GM21367 (cell line): Measurements from ENCODE around the gene OTUD6A.

ENCODE experiments used
- ATAC-seq: cut with Tn5 transposase; IDR thresholded peaks from one replicate; pipeline ENCODE4 v1.9.1; 2021; ENCODE audit not compliant: unreplicated experiment

OTUD6A gene, protein sequence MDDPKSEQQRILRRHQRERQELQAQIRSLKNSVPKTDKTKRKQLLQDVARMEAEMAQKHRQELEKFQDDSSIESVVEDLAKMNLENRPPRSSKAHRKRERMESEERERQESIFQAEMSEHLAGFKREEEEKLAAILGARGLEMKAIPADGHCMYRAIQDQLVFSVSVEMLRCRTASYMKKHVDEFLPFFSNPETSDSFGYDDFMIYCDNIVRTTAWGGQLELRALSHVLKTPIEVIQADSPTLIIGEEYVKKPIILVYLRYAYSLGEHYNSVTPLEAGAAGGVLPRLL

DNA sequence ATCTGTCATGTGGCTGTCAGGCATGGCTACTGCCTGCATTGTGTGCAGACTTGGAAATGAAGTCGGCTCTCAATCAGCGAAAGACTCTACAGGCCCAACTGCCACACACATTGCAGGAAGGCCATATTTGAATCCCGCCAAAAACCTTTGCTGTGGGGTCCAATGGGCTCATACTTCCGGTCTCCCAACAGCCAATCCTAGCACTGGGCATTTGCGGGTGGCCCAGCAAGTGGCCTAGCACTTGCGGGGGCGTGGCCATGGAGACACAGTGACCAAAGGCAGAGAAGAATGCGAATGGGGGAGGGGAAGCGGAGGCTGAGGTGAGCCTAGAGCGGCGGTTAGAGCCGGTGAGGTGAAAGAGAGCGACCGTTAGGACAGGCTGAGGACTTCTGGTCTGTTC lies at the start of gene OTUD6A:
TSS of gene OTUD6A (plus strand) at position 382 of the 400 bp plus-strand sequence. CDS start 68 bp downstream, outside the sequence.
- no peak for ATAC-seq

DNA sequence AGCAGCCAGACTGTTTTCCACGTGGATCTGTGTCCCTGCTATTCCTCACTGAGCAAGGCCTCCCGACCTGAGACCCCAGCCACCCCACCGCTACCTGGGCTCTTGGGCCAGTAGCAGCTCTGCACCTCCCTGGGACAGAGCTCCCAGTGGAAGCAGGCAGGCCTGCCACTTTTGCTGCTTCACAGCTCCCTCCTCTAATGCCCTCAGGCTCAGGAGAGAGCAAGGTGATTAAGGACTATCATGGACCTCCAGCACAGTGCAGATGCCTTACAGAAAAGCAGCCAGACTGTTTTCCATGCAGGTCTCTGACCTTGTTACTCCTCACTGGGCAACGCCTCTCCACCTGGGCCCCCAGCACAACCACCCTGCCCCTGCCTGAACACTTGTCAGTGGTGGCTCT lies 49.5 kb upstream of the OTUD6A start:
- ATAC-seq = no peak

DNA sequence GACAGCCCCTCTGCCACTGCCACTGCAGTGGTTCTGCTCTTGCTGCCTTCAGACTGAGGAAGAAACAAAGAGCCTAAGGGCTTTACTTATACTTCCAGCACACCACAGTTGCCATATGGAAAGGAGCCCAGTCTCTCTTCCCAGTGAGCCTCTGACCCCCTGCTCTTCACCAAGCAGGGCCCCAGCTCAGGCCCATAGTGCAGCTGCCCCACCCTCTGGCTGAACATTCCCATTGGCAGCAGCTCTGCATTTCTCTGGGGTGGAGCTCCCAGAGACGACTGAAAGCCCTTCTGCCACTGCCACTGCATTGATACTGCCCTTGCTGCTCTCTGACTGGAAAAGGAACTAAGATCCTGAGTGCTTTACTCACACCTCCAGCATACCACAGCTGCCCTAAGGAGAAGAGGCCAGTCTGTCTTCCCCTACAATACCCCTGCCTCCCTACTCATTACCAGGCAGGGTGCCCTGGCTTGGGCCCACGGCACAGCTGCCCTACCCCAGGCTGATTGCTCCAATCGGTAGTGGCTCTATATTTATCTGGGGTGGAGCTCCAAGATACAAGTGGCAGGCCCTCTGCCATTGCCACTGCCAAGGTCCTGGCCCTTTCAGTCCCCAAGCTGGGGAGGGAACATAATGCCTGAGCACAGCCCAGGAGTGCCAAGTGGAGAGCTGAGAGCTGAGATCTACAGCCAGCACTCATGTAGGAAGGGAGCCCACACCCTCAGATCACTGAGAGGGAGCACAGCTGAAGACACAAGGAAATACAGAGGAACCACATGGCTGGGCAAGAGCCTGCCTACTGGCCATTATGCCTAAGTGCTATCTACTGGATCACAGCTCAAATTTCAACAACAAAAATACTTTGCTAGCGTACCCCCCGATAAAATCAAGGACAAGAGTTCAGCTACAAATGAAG lies 48.5 kb upstream of the OTUD6A start:
- ATAC-seq = no peak

DNA sequence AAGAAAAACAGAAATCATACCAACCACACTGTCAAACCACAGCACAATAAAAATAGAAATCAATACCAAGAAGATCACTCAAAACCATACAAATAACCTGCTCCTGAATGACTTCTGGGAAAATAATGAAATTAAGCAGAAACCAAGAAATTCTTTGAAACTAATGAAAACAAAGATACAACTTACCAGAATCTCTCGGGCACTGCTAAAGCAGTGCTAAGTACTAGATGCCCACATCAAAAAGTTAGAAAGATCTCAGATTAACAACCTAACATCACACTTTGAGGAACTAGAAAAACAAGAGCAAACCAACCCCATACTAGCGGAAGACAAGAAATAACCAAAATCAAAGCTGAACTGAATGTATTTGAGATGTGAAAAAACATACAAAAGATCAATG lies 45.7 kb upstream of the OTUD6A start:
- no peak for ATAC-seq

DNA sequence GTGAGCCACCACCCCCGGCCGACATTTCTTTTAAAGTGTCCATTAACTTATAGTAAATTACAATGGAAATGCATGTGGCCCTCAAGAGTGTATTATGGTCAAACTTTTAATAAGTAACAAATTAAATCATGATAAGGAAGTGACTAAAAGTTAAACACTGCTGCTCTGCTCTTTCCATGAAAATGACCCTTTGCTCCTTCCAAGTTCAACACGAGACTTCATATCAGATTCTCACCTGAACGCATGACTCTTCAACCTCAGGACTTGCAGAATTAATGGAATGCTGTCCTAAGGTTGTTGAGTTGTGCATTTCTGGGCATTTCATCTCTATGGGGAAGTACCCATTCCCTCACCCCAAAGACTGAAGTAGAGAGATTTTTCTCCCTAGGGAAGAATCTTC lies 39.6 kb upstream of the OTUD6A start:
- ATAC-seq = no peak

DNA sequence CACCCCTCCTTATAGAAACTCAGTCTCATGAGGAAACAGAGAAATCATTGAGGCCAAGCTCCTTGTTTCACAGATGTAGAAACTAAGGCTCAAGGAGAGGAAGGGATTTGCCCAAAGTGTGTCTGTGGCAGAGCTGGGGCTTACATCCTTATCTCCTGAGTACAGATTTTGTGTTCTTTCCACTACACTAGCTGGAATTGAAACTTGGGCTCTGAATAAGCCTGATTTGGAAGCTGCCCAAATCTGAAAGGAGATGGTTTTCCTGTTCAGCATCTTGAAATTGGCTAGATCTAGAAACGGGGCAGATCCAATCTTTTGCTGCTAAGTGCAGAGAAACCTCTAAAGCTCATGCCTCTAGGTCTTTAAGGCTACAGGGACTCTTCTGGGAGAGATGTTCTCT lies 36.8 kb upstream of the OTUD6A start:
- ATAC-seq = no peak

DNA sequence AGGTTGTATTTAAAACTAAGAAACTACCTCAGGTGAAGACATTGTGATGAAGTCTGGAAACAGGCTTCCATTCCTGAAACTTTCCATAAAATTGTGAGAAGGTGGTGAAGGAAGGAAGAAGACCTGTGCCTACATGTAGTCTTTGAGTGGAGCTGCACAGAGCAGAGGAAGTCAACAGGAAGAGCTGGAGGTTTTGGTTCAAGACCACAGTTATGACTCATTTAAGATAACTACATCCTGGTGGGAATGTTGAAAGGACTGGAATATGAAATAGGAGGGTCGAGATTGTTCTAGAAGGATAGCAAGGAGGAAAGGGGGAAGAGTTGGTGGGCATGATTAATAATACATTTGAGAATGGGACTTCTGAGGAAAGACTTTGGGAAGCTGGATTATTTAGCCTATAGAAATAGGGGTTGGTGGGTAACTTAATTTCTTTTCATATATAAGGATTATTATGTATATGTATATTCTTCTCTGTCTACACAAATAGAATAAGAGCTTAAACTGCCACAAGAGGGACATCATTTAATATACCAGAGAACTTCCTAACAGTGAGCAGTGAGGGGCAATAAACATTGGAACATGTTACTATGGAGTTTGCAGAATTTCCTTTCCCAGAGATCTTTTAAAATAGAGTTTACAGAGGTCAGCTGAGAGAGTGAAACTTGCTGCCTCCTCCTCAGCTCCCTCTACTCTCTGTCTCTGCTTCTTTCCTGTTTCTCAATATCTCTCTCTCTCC lies 36.0 kb upstream of the OTUD6A start:
- no peak for ATAC-seq

DNA sequence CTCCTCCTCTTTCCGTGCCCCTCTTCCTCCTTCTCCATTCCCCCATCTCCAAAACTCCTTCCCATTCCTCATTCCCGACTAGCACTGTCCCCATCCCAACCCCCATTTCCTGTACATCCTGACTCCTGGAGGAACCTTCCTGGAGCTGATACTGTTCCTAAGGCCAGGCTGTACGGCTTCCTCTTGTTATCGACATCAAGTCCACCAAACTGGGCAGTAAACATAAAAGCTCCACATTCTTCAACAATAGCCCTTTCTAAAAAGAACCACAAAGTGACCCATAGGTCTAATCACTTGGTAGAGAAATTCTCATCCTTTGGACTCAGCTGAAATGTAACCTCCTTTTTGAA lies 35.4 kb upstream of the OTUD6A start:
- no peak for ATAC-seq

DNA sequence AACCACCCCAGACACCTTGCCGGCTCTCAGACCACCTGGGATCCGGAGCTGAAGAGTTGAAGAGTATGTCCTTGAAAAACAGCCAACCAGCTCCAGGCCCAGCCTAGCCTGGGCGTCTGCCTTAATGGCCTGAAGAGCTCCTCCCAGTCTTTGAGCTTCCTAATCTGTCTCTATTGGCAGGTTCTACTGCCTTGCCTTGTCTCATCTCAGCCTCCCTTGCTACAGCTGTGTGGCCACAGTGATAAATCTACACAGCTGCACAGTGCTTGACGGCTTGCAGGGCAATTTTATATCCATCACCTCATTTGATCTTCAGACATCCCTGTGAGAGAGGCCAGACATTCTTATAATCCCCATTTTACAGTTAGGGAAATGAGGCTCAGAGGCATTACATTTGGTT lies 32.4 kb upstream of the OTUD6A start:
- no peak for ATAC-seq

DNA sequence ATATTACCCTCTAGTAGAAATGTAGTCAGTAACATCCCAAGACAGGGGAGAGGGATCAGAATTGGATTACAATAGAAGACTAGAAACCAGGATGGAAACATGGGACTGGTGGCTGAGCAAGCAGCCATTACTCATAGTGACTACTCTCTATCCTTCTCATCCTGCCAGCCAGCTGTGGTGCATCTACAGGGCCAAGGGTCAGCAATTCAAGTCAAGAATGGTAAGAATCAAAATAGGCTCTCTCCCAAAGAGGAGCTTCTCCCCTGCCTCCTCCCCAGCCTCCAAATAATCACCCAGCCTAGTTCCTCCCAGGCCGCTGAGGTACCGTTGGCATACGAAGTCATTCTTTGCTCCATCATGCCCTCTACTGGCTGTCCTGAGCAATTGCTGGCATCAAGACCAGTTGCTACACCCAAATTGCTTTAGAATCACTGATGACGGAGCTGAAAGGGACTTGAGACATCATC lies 31.9 kb upstream of the OTUD6A start:
- no peak for ATAC-seq

DNA sequence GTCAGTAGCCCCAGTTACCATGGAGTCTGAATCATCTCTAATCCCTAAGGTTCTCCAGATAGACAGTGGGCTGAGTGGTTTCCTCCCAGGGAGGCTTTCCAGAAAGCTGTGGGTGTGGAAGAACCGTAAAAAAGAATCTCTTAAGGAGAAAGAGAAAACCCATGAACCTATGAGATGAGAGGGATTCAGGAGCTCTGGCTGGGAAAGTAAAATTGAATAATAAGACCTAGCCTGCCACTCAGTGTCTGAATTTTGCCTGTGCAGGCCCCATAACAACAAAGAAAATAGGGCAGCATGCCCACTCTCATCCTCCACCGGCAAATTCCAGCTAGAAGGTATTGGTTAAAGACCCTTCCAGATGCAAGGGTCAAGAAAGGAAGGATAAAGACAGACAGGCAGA lies 29.5 kb upstream of the OTUD6A start:
- ATAC-seq = no peak

DNA sequence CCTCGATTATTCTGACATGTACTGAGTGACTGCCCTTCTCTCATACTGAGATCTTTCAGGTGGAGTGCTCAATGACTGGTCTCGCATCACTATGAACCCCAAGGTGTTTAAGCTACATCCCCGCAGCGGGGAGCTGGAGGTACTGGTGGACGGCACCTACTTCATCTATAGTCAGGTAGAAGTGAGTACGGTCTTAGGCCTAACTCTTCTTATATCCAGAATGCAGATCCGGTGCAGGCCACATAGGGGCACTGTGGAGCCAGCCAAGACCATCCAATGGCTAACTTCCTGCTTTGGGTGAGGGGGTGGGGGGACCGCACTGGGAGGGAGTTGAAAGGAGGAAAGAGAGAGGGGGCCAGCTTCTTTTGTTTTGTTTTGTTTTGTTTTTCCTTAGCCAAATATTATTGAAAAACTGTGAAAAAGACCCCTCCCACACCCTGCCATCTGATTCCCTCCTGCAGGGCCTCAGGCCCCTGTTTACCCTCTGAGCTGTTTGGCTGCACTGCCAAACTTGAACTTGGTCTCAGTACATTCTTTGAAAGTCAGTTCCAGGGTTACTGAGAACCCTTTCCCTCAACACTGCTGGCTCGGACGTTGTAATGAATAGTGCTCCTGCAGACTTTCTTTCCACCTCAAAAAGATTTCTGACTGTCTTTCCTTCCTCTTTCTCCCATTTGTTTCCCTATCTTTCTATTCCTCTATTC lies 28.8 kb upstream of the OTUD6A start:
- ATAC-seq = no peak

DNA sequence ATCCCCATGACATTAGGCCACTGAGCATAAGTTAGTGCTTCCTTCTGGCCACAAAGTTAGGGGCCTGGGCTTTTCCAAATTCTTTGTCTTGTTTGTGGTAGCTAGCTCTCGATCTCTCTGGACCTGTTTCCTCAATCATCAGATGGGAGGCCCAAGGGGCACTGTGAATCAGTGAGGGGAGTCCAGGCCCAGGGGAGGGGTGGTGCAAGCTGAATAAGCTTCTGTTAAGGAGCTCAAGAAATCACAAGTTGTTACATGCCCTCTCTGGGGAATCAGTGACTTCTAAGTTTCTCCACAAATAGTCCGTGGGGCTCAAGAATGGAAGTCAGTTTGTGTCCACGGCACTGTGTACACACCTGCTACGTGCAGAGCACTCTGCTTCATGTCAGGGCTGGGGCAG lies 27.6 kb upstream of the OTUD6A start:
- no peak for ATAC-seq

DNA sequence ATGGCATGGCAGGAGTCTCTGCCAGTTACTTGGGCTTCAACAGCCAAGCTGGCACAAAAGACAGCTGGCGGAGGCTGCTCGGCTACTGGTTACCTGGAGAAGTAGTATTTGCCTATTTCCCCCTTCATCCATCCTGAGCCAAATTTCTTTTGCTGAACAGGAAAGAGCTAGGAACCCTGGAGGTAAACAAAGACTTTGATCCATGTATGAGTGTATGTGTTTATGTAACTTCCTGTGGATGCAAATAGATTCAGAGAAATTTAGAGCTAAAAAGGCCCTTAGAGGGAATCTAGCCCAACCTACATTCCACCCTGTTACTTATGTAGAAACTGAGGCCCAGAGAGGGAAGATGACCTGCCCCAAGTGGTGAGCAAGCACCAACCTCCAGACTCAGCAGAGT lies 23.7 kb upstream of the OTUD6A start:
- ATAC-seq = no peak

DNA sequence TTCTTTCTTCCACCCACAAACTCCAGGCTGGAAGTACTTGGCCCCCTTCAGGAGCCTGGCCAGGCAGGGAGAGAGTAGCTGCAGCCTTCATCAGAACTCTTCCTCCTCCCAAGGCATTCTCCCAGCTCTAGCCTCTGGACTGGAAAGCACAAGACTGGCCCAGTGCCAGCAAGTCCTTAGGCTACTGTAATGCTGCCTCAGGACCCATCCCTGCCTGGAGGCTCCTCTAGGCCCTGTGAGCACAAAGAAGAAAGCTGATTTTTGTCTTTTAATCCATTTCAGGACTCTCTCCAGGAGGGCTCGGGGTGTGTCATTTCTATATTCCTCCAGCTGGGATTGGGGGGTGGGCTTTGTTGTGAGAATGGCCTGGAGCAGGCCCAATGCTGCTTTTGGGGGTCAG lies 23.3 kb upstream of the OTUD6A start:
- ATAC-seq = no peak

DNA sequence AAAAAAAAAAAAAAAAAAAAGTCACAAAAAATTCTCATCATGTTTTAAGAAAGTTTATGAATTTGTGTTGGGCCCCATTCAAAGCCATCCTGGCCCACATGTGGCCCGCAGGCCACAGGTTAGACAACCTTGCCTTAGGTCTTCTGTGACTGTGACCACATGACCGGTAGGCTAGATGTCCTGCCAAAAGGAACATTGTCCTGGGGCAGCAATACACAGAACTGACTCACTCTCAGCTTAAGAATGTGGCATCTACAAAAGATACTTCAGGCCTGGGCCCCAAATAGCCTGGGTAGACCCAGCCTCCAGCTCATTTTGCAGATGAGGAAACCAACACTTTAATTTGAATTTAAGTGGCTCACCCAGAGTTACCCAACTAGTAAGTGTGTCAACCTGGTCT lies 22.5 kb upstream of the OTUD6A start:
- no peak for ATAC-seq

DNA sequence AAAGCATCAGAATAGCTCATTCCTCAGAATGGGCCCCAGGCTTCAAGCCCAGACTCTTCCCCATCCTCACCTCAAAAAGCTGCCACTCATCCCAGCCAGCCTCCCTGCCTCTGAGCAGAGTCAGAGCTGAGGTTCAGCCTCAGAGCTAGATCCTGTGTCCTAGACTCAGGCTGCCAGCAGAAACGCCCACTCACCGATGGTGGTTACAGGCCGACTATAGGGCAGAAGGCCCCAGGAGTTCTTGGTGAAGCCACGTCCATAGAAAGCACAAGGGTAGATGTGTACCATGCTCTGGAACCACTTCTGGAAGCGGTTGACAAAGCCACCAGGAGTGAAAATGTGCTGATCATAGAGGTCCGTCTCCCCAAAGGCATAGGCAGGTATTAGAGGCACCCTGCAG lies 20.3 kb upstream of the OTUD6A start:
- no peak for ATAC-seq

DNA sequence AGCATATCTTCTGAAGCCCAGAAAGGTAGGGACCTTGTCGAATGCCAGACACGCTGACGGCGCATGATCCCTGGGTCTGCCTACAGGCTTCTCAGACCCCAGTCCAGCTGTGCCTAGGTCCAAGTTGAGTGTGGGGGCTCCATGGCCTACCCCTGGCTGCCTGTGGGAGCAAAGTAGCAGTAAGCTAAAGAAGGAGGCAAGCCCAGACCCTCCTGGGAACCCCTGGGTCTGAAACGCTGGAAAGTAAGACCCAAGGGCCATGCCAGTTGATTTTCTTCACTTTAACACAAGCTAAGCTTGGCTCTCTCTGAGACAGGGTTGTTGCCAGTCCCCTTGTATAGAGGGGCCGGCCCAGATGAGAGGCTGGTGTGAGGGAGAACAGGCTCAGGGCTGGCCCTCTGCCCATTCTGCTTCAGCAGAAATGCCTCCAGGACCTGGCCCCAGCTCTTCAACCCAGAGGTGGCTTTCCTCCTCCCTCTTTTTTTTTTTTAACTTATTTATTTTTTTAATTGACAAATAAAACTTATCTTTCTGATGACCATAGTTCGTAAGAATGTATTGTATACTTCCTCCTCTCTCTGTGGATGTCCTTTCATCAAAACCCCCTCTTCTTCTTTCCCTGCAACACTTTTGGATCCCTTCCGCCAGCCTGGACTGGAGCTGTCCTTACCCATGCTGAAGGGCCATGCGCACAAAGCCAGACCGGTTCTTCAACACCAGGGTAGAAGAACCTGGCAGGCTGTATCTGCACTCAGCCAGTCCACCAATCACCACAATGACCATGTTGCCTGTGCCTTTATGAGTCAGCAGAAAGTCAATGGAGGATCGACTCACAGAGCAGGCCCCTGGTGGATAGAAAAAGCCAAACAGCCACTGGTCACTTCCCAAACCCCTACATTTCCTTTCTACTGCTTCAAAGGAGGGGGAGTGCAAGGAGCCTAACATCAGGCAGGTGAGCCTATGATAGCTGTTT lies 19.6 kb upstream of the OTUD6A start:
- no peak for ATAC-seq

DNA sequence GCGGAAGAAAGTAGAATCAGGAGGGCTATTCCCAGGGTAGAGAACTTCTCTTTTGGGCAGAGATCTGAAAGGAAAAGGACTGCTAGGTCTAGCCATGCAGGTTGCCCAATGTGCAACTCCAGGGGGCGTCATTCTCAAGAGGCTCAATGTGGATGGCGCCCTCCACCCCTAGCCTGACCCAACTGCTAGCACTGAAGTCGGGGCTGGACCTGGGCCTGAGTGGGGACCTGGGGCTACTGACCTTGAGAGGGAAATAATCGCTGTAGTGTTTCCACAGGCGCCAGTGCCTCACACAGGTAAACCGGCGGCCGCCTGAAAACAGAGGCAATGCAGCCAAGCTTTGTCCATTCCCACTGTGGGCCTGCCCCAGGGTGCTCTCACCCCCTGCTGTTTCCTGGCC lies 18.6 kb upstream of the OTUD6A start:
- no peak for ATAC-seq
